T-helper 17 cell (primary cell): ENCODE results near the gene ARFRP1. TPM values are rescaled to one million over a fixed set of nuclear protein-coding genes. Genes with fewer than 3 reads are reported as not detected.
"Not testable (repeated sequence)": the region's sequence is repeated elsewhere in the genome, so short reads cannot be mapped to it uniquely, and the experiment has no call there.

Source experiments
- ATAC-seq: fragments of 150-1000 bp; cut with Tn5 transposase; 2 replicates; pipeline ENCODE4 v1.10.0; 2021; ENCODE audit warnings: mild to moderate bottlenecking, moderate library complexity
- DNase-seq, 3 donors: peaks; one replicate each; pipeline versions ENCODE4 v3.0.0 to v3.0.0-alpha.2; 2020 to 2021
- H3K9me3 ChIP-seq: one replicate; pipeline ENCODE4 v1.7.0; 2013; ENCODE audit warnings: low read length, mild to moderate bottlenecking; ENCODE audit not compliant: control insufficient read depth, poor library complexity, severe bottlenecking
- H3K27ac Mint-ChIP-seq: one replicate; pipeline ENCODE4 v1.8.0; 2022; ENCODE audit warnings: mild to moderate bottlenecking, moderate library complexity, mixed read lengths
- H3K27me3 Mint-ChIP-seq: one replicate; pipeline ENCODE4 v1.8.0; 2022; ENCODE audit warnings: mixed read lengths
- H3K36me3 Mint-ChIP-seq: one replicate; pipeline ENCODE4 v1.8.0; 2022; ENCODE audit warnings: low read depth, mixed read lengths
- H3K4me1 Mint-ChIP-seq: one replicate; pipeline ENCODE4 v1.8.0; 2022; ENCODE audit warnings: mild to moderate bottlenecking, mixed read lengths
- H3K4me3 Mint-ChIP-seq: one replicate; pipeline ENCODE4 v1.8.0; 2022; ENCODE audit warnings: mild to moderate bottlenecking, moderate library complexity, mixed read lengths
- total RNA-seq, 4 donors: library from RNA in 2 of 4; stranded (reverse) in 2 of 4; gene quantifications; one replicate each; pipeline ENCODE4 v1.2.3 and lab custom pipeline; 2022 to 2026

The ARFRP1 gene
- total RNA-seq, 2 donors from 2014 or later, result 44.0 to 53.2 TPM

DNA sequence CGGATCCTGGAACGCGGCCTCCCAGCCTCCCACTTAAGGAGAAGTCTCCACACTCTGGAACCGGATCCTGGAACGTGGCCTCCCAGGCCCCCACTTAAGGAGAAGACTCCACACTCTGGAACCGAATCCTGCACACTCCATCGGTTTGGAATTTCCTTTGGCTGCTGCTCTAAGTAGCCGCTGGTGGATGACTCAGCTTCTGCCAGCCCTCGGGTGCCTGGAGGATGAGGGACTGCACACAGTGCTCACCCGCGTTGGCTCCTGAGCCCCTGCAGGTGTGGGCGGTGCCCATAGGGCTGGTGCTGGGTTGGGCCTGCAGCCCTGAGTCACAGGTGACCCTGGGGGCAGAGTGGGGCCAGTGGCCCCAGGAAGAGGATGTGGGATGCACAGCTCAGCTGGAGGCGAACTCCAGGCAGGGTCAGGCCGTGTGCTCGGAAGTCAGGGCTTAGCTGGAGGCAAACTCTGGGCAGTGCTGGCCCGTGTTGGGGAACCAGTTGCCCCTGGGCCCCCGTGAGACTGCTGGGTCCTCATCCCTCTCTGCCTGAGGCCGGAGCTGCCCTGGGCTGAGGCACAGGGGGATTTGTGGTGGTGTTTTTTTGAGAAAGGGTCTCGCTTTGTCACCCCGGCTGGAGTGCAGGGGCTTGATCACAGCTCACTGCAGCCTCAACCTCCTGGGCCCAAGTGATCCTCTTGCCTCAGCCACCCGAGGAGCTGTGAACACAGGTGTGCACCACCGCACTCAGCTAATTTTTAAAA lies 25.2 kb downstream of the ARFRP1 start:
- Mint-ChIP-seq H3K4me3 (no peak overlapping the region), H3K4me1 (peaks cover 5% of the 10 kb centered on the region), H3K27ac (no peak overlapping the region), H3K36me3 (no peaks in the 10 kb centered on the region), H3K27me3 (no peaks in the 10 kb centered on the region)
- H3K9me3 ChIP-seq, result no peaks in the 10 kb centered on the region
- DNase-seq (no peak), ATAC-seq (no peak)

DNA sequence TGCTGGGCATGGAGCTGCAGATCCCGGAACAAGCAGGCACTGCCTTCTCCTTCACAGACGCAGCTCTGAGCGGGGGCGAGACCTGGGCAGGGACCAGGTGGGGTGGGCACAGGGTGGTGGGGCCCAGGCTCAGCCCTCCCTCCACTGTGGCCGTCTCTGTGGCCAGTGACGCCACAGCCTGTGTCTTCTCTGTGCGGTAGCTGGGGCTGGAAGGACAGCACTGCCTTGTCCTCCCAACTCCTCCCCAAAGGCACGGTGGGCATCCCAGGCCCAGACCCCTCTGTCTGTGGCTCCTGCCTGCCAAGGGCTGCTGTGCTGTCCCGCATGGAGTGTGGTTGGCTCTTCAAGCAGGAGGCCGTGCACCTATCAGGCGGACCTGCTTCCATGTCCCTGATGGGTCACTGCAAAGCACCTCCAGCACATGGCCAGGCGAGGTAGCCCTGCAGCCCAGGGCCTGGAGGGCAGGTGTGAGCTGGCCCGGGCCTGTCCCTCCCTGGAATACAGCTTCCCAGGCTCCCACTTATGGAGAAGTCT lies 26.1 kb downstream of the ARFRP1 start:
- no peak for ATAC-seq
- H3K9me3 ChIP-seq, result no peaks in the 10 kb centered on the region
- no peak for DNase-seq
- Mint-ChIP-seq H3K4me1 (peaks cover 2% of the 10 kb centered on the region), H3K36me3 (no peaks in the 10 kb centered on the region), H3K27me3 (no peaks in the 10 kb centered on the region), H3K27ac (no peak overlapping the region), H3K4me3 (no peak overlapping the region)

DNA sequence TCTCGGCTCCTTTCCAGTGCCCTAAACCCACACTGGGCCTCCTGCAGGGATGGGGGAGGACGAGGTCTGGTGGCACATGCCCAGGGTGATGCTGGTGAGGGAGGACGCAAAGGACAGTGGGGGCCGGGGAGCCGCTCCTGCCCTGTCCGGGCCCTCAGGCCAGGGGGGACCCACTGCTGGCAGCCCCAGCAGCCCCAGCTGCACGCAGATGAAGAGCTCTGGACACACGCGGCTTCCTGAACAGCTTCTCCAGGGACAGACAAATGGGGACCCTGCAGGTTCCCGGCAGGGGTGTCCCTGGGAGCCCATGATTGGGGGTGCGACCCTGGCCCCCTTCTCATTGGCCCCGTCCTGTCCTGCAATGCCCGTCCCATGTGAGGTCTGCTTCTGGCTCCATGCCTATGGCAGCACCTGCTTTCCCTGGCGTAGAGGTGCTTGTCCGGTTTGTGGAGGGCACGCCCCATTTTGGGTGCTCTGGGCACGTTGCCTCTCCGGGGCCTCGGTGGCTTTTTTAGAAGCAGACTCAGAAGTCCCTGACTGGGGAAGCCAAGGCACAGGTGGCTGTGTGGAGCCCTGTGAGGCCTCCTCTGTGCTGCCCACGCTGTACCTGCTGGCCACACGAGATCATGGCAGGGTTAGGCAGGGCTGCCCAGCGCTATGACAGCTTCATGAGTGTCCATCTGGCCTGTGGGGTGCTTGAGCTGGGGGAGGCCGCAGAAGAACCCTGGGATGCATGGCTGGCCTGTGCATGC lies 26.7 kb downstream of the ARFRP1 start:
- Mint-ChIP-seq H3K4me1 (peaks cover 2% of the 10 kb centered on the region), H3K27me3 (no peaks in the 10 kb centered on the region), H3K4me3 (no peak overlapping the region), H3K36me3 (no peaks in the 10 kb centered on the region), H3K27ac (no peak overlapping the region)
- ATAC-seq (no peak), DNase-seq (no peak)
- no peaks in the 10 kb centered on the region for H3K9me3 ChIP-seq

DNA sequence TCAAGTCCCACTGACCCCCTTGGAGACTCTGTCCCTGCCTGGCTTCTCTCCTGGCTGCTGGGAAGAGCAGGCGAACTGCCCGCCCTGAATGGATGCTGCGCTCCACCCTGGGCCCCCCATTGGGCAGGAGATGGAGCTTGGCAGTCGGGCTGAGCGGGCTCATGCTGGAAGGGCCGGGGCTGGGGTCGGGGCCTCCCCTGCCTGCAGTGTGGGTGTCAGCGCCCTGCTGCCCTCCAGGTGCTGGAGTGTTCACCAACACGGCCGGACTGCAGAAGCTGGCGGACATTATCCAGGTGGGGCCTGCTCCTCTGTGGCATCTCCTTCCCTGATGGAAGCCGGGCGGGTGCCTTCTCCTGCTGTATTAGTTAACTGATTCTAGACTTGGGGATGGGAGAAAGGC lies 27.3 kb downstream of the ARFRP1 start:
- Mint-ChIP-seq H3K4me1 (peaks cover 2% of the 10 kb centered on the region), H3K27me3 (no peaks in the 10 kb centered on the region), H3K36me3 (no peaks in the 10 kb centered on the region), H3K4me3 (no peak overlapping the region), H3K27ac (no peak overlapping the region)
- ATAC-seq (no peak), DNase-seq (no peak)
- H3K9me3 ChIP-seq, result no peaks in the 10 kb centered on the region

DNA sequence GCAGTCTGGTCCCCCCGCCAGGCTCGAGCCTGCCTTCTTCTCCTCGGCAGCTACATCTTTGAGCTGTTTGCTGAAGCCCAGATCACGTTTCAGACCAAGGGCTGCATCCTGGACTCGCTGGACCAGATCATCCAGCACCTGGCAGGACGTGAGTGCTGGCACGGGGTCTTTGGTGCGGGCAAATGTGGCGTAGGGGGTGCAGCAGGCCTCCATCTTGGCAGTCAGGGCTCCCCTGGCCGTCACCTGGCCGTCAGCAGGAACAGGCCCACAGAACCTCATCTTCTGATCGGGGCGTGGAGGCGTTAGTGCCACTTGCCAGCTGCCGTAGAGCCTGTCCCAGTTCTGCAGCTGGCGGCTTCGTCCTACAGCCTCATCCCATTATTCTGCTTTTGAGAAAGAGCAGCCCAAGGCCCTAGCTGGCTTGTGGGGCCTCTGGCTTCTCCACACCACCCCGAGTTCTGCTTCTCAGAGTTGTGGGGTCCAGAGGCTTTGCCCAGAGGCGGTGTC lies 27.9 kb downstream of the ARFRP1 start:
- DNase-seq, result no peak
- no peak for ATAC-seq
- no peak overlapping the region for H3K27ac Mint-ChIP-seq
- H3K4me1 Mint-ChIP-seq, result peaks cover 2% of the 10 kb centered on the region
- no peaks in the 10 kb centered on the region for H3K36me3 Mint-ChIP-seq
- no peaks in the 10 kb centered on the region for H3K27me3 Mint-ChIP-seq
- no peaks in the 10 kb centered on the region for H3K9me3 ChIP-seq
- H3K4me3 Mint-ChIP-seq, result no peak overlapping the region

DNA sequence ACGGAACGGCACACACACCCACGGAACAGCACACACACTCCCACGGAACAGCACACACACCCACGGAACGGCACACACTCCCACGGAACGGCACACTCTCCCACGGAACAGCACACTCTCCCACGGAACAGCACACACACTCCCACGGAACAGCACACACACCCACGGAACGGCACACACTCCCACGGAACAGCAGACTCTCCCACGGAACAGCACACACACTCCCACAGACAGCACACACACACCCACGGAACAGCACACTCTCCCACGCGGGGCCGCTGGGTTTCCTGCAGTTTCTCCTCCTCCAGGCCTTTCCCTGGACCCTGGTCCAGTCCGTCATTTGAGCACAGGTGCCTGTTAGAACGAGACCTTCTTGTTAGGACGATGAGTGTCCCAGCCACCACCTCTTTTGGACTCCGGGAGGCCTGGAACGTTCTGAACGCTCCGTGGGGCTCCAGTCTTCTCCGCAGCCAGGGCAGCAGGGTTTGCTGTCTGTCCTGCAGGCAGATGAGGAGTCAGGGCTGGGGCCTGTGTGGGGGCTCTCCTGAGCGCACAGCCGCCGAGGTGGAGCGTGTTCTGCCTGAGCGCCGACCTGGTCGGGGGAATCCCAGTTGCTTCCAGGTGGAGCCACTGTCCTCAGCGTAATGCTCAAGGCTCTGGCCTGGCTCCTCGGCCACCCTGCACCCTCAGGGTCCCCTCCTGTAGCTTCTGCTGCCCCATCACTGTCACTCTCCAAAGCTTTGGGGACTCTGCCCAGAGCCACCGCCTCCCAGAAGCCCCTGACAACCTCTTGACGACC lies 28.9 kb downstream of the ARFRP1 start:
- Mint-ChIP-seq H3K27ac (no peak overlapping the region), H3K4me1 (peaks cover 2% of the 10 kb centered on the region), H3K36me3 (no peaks in the 10 kb centered on the region), H3K27me3 (no peaks in the 10 kb centered on the region), H3K4me3 (no peak overlapping the region)
- DNase-seq, result no peak
- no peak for ATAC-seq
- no peaks in the 10 kb centered on the region for H3K9me3 ChIP-seq

DNA sequence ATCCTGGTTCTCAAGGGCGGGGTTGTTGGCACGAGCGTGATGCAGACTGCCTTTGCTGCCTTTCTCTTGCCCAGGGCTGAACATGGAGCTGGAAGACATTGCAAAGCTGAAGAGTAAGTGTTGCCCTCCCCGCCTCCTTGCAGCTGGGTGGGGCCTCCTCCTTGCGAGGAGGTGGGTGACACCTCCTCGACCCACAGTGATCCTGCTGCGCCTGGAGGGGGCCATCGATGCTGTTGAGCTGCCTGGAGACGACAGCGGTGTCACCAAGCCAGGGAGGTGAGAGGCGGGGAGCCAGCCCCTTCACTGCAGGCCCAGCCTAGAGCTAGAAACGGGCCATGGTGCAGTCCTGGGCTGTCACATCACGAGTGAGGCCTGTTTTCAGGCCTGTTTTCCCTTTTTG lies 29.7 kb downstream of the ARFRP1 start:
- H3K27ac Mint-ChIP-seq, result no peak overlapping the region
- H3K4me1 Mint-ChIP-seq, result peaks cover 2% of the 10 kb centered on the region
- H3K27me3 Mint-ChIP-seq, result no peaks in the 10 kb centered on the region
- ATAC-seq, result no peak
- H3K36me3 Mint-ChIP-seq, result no peaks in the 10 kb centered on the region
- H3K4me3 Mint-ChIP-seq, result no peak overlapping the region
- DNase-seq, result no peak
- no peaks in the 10 kb centered on the region for H3K9me3 ChIP-seq

DNA sequence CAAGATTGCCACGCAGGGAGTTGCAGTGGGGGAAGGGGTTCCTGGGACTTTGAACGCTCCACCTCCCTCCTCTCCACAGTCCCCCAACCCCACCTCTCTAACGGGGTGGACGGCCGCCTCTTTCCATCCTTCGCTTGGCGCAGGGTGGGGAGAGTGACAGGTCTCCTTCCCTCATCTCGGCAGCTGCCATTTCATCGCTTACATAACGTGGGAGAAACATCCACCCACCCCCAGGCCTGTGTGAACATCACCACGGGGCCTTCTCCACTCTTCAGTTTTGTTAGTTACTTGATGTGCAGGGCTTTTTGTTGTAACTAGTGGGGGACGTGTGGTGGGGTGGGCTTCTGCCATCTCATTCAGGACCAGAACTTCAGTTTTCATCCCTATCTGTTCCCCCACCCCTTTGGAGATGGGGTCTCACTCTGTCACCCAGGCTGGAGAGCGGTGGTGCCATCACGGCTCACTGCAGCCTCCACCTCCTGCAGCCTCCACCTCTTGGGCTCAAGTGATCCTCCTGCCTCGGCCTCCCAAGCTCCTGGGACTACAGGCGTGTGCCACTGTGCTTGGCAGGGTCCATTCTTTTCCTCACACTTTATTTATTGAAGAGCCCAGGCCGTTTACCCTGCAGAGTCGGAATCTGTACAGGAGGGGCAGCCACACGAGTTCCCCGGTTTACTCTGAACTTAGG lies 32.0 kb downstream of the ARFRP1 start:
- Mint-ChIP-seq H3K4me3 (no peak overlapping the region), H3K36me3 (no peaks in the 10 kb centered on the region), H3K27ac (no peak overlapping the region), H3K27me3 (no peaks in the 10 kb centered on the region), H3K4me1 (peaks cover 4% of the 10 kb centered on the region)
- H3K9me3 ChIP-seq, result no peaks in the 10 kb centered on the region
- ATAC-seq (no peak), DNase-seq (no peak)

DNA sequence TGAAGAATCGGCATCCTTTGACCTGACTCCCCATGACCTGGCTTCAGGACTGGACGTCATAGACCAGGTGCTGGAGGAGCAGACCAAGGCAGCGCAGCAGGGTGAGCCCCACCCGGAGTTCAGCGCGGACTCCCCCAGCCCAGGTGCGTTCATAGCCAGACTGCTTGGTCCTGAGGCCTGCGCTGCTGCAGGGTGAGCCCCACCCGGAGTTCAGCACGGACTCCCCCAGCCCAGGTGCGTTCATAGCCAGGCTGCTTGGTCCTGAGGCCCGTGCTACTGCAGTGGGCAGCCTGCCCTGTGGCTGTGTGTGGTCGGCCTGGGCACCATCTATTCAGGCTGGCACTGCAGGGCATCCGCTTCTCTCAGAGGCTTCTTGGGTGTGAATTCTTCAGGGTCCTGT lies 33.8 kb downstream of the ARFRP1 start:
- Mint-ChIP-seq H3K36me3 (no peaks in the 10 kb centered on the region), H3K4me3 (no peak overlapping the region)
- no peak for DNase-seq

DNA sequence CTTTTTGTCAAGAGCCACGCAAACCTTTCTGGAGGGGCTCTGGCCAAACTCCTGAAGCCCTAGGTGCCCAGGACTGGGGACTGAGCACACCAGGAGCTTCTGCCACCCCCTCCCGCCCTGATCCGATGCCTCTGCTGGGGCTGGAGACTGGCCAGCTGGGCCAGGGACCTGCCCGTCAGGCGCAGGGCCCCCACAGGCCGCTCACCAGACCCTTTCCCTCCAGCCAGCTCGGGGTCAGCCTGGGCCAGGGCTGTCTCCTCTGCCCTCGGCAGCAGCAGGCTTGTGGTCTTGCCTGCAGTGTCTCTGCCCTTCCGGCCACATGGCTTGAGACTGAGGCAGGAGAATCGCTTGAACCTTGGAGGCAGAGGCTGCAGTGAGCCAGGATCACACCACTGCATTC lies 35.1 kb downstream of the ARFRP1 start:
- no peak for DNase-seq
- no peak for ATAC-seq
- Mint-ChIP-seq H3K36me3 (peaks cover 3% of the 10 kb centered on the region), H3K27me3 (no peaks in the 10 kb centered on the region), H3K27ac (no peak overlapping the region), H3K4me3 (no peak overlapping the region), H3K4me1 (peaks cover 4% of the 10 kb centered on the region)
- H3K9me3 ChIP-seq, result no peaks in the 10 kb centered on the region

More for the DNA sequence above, 33.8 kb downstream of the ARFRP1 start:
- no peak overlapping the region for H3K27ac Mint-ChIP-seq
- peaks cover 2% of the 10 kb centered on the region for H3K4me1 Mint-ChIP-seq
- ATAC-seq, result no peak
- no peaks in the 10 kb centered on the region for H3K9me3 ChIP-seq
- H3K27me3 Mint-ChIP-seq, result no peaks in the 10 kb centered on the region

DNA sequence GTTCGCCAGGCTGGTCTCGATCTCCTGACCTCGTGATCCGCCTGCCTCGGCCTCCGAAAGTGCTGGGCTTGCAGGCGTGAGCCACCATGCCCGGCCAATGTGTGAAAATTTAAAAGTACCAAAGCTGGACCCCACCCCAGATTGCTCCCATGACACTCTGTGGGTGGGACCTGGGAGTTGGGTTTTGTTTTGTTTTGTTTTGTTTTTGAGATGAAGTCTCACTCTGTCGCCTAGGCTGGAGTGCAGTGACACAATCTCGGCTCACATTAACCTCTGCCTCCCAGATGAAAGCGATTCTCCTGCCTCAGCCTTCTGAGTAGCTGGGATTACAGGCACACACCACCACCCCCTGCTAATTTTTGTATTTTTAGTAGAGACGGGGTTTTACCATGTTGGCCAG lies 36.1 kb downstream of the ARFRP1 start:
- not testable (repeated sequence) for H3K36me3 Mint-ChIP-seq, H3K27me3 Mint-ChIP-seq, DNase-seq, H3K4me3 Mint-ChIP-seq, H3K27ac Mint-ChIP-seq, H3K9me3 ChIP-seq, H3K4me1 Mint-ChIP-seq, ATAC-seq

DNA sequence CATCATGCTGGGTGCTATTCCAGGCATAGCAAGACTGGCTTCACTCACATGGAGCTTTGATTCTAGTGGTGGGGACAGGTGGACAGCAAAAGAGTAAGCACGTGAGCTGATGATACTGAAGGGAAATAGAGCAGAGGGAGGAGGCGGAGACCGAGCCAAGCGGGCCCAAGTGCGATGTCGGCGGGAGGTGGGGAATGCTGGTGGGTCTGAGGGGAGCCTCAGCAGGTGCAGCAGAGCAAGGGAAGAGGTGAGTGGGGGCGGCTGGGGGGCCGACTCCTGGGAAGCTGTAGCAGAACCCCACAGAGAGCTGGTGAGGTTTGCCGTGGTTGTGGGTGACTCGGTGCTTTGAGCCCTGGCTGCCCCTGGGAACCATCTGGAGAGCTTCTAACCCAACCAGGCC lies 39.4 kb downstream of the ARFRP1 start:
- H3K27ac Mint-ChIP-seq, result no peak overlapping the region
- H3K4me3 Mint-ChIP-seq, result no peak overlapping the region
- peaks cover 3% of the 10 kb centered on the region for H3K36me3 Mint-ChIP-seq
- peaks cover 6% of the 10 kb centered on the region for H3K4me1 Mint-ChIP-seq
- H3K27me3 Mint-ChIP-seq, result no peaks in the 10 kb centered on the region
- no peak for ATAC-seq
- no peak for DNase-seq
- H3K9me3 ChIP-seq, result no peaks in the 10 kb centered on the region
